Stomach (tissue), 9 donors: ENCODE results near the gene TTC38. TPM values are rescaled to one million over a fixed set of nuclear protein-coding genes. Genes with fewer than 3 reads are reported as not detected.

Source experiments
- DNase-seq, 2 donors: peaks; one replicate each; pipeline versions ENCODE4 v3.0.0 to v3.0.0-alpha.2; 2013 to 2019
- H3K27ac ChIP-seq, 5 donors: fragments of 200-600 bp in 4 of 5; sonication (generic) in 4 of 5; one replicate each; pipeline ENCODE4 v1.5.1; 2013 to 2019; ENCODE audit warnings: mild to moderate bottlenecking in 1 of 5, moderate library complexity in 1 of 5
- H3K27me3 ChIP-seq, 3 donors: fragments of 200-600 bp; sonication (generic); one replicate each; pipeline ENCODE4 v1.5.1; 2017 to 2019; ENCODE audit warnings: mixed run types in 1 of 3
- H3K36me3 ChIP-seq, 4 donors: fragments of 200-600 bp; sonication (generic); 1 replicate in 3 of 4; 2 replicates in 1 of 4; pipeline ENCODE4 v1.5.1; 2016 to 2019
- H3K4me1 ChIP-seq, 4 donors: fragments of 200-600 bp; sonication (generic); one replicate each; pipeline ENCODE4 v1.5.1; 2016 to 2019
- H3K4me3 ChIP-seq, 4 donors: fragments of 200-600 bp; sonication (generic) in 3 of 4; one replicate each; pipeline ENCODE4 v1.5.1; 2016 to 2019; ENCODE audit warnings: mild to moderate bottlenecking in 1 of 4
- H3K9me3 ChIP-seq, 4 donors: fragments of 200-600 bp; sonication (generic); one replicate each; pipeline ENCODE4 v1.5.1; 2016 to 2019
- CTCF ChIP-seq, 7 experiments: fragments of 450-650 bp in 4 of 7; fragments of 200-600 bp in 3 of 7; sonication (generic) in 3 of 7; IDR thresholded peaks; one replicate each; pipeline ENCODE4 v1.5.1; 2016 to 2019; ENCODE audit warnings: antibody characterized with exemption in 7 of 7, control low read depth in 2 of 7, mild to moderate bottlenecking in 1 of 7
- EP300 ChIP-seq: sonication (generic); formaldehyde crosslinking; IDR thresholded peaks from one replicate; pipeline ENCODE4 v1.6.1; 2017; ENCODE audit warnings: antibody characterized with exemption
- POLR2A ChIP-seq, 4 donors: fragments of 450-650 bp; IDR thresholded peaks; one replicate each; pipeline ENCODE4 v1.6.1; 2016; ENCODE audit warnings: antibody characterized with exemption in 4 of 4, control low read depth in 2 of 4, mild to moderate bottlenecking in 1 of 4, moderate library complexity in 1 of 4
- POLR2AphosphoS5 ChIP-seq, 3 donors: sonication (generic); formaldehyde crosslinking; IDR thresholded peaks; one replicate each; pipeline ENCODE4 v1.6.1; 2016; ENCODE audit warnings: antibody characterized with exemption in 3 of 3
- WGBS, 5 donors: extraction: QIAGEN DNeasy Blood & Tissue Kit in 3 of 5; methylation state at CpG; one replicate each; pipeline versions ENCODE4 v1.1.5 to v1.1.7; 2013 to 2018; 5-methylcytosine and 5-hydroxymethylcytosine counted together
- intact Hi-C: fragments of 100-400 bp; cut with DNase I; formaldehyde crosslinking; loops from one replicate; pipeline ENCODE4 v1.15.1; 2023; ENCODE audit warnings: low total_unique reads
- polyA plus RNA-seq, 3 donors: library from polyadenylated mRNA; stranded (reverse); fragments of 200-250 nt; gene quantifications; one replicate each; pipeline ENCODE4 v1.2.3, GENCODE V29; 2013
- total RNA-seq, 5 donors: library from RNA; depleted of rRNA; stranded (reverse); fragments of >200 nt; gene quantifications; one replicate each; pipeline versions ENCODE4 v1.1.0 to v1.2.3, GENCODE V29; 2014 to 2016
- donor health status: healthy with polysubstance abuse.
- donor health status: Bipolar disorder and iron deficiency.
- donor health status: healthy.

TTC38 gene
- total and polyA plus RNA-seq, 8 donors = 20.0 to 411 (median 38.4) TPM

- H3K36me3 ChIP-seq = peaks cover 29 to 56% (median 54%) of the 10 kb centered on the region in 4 donors
- 85 to 90% (median 87%) methylated on average over 9 of the region's 9 CpGs for WGBS, 5 donors
- no peak for DNase-seq
- H3K27me3 ChIP-seq = no peaks in the 10 kb centered on the region
- H3K4me3 ChIP-seq = no peak overlapping the region
- no peak for TF ChIP-seq POLR2A (IDR thresholded peaks at IDR 0.05)
- TF ChIP-seq POLR2AphosphoS5 (IDR thresholded peaks at IDR 0.05) = no peak
- TF ChIP-seq EP300 = no peak
- TF ChIP-seq CTCF (IDR thresholded peaks at IDR 0.05) = no peak
- no peak overlapping the region for H3K27ac ChIP-seq
- peaks cover 14 to 28% (median 20%) of the 10 kb centered on the region in 4 donors for H3K4me1 ChIP-seq
- no peaks in the 10 kb centered on the region for H3K9me3 ChIP-seq
- intact Hi-C loops = no loop called here
These were observed 70.1 kb downstream of the TTC38 start for GRCh38 chr22:46337870-46338269.

GRCh38 chr22:46338636-46339035 lies 70.8 kb downstream of the TTC38 start:
- Histone ChIP-seq H3K27me3 (no peaks in the 10 kb centered on the region), H3K4me3 (no peak overlapping the region), H3K36me3 (peaks cover 33 to 63% (median 62%) of the 10 kb centered on the region in 4 donors), H3K4me1 (peaks cover 14 to 28% (median 20%) of the 10 kb centered on the region in 4 donors), H3K27ac (no peak overlapping the region), H3K9me3 (no peaks in the 10 kb centered on the region)
- intact Hi-C loops = no loop called here
- 91 to 95% (median 93%) methylated on average over 8 of the region's 8 CpGs for WGBS, 5 donors
- no peak for DNase-seq
- no peak for TF ChIP-seq EP300

- WGBS, 5 donors = 92 to 99% (median 95%) methylated on average over 5 of the region's 5 CpGs
- H3K4me3 ChIP-seq = no peak overlapping the region
- H3K27ac ChIP-seq = no peak overlapping the region
- peaks cover 9 to 23% (median 17%) of the 10 kb centered on the region in 4 donors for H3K4me1 ChIP-seq
- intact Hi-C loops = no loop called here
- H3K36me3 ChIP-seq = peaks cover 41 to 76% (median 75%) of the 10 kb centered on the region in 4 donors
- no peaks in the 10 kb centered on the region for H3K9me3 ChIP-seq
- no peak for TF ChIP-seq EP300
- TF ChIP-seq POLR2A (IDR thresholded peaks at IDR 0.05) = no peak
- TF ChIP-seq POLR2AphosphoS5 (IDR thresholded peaks at IDR 0.05) = no peak
- no peak for TF ChIP-seq CTCF (IDR thresholded peaks at IDR 0.05)
- no peaks in the 10 kb centered on the region for H3K27me3 ChIP-seq
- DNase-seq = no peak
These were observed 72.1 kb downstream of the TTC38 start for GRCh38 chr22:46339956-46340355.

GRCh38 chr22:46340676-46341075 lies 72.9 kb downstream of the TTC38 start:
- no peak for TF ChIP-seq POLR2AphosphoS5 (IDR thresholded peaks at IDR 0.05)
- TF ChIP-seq CTCF (IDR thresholded peaks at IDR 0.05) = no peak
- no peak for TF ChIP-seq POLR2A (IDR thresholded peaks at IDR 0.05)
- no peak for TF ChIP-seq EP300
- Histone ChIP-seq H3K27me3 (no peaks in the 10 kb centered on the region), H3K27ac (no peak overlapping the region), H3K4me1 (peaks cover 7 to 21% (median 16%) of the 10 kb centered on the region in 4 donors), H3K9me3 (no peaks in the 10 kb centered on the region), H3K36me3 (peaks cover 48 to 84% (median 82%) of the 10 kb centered on the region in 4 donors), H3K4me3 (no peak overlapping the region)
- intact Hi-C loops = no loop called here
- DNase-seq = no peak
- 88 to 92% (median 89%) methylated on average over 12 to 13 of the region's 13 CpGs for WGBS, 5 donors

Other genes starting within 250 kb of the TTC38 start
- 10 to 100 TPM in 4 of 5 donors, 1 to 10 TPM in 1; 8.2 to 28.8 (median 19.4) TPM for gene PPARA, start 117.5 kb upstream of the TTC38 start, total RNA-seq
- gene PPARA, start 117.5 kb upstream of the TTC38 start, polyA plus RNA-seq = 1 to 10 TPM; 3.4 to 8.6 (median 5.3) TPM
- 10 to 100 TPM in 3 of 5 donors, 1 to 10 TPM in 1, not detected in 1; 7.2 to 24.6 (median 12.7) TPM for gene CDPF1, start 17.7 kb upstream of the TTC38 start, total RNA-seq
- gene CDPF1, start 17.7 kb upstream of the TTC38 start, polyA plus RNA-seq = 10 to 100 TPM in 2 of 3 donors, 1 to 10 TPM in 1; 9.7 to 12.1 (median 11.6) TPM
- gene PKDREJ, start 4.7 kb upstream of the TTC38 start, total RNA-seq = under 1 TPM in 1 of 5 donors, not detected in 4; under 0.01 TPM
- gene PKDREJ, start 4.7 kb upstream of the TTC38 start, polyA plus RNA-seq = under 1 TPM in 2 of 3 donors, not detected in 1; 0.06 to 0.10 TPM
- gene GTSE1, start 28.9 kb downstream of the TTC38 start, total RNA-seq = 10 to 100 TPM in 2 of 5 donors, 1 to 10 TPM in 3; 2.6 to 64.0 (median 8.1) TPM
- gene GTSE1, start 28.9 kb downstream of the TTC38 start, polyA plus RNA-seq = 1 to 10 TPM; 1.1 to 4.3 (median 2.7) TPM
- 100 to 1,000 TPM in 1 of 5 donors, 10 to 100 TPM in 4; 47.9 to 114 (median 68.8) TPM for gene TRMU, start 67.7 kb downstream of the TTC38 start, total RNA-seq
- gene TRMU, start 67.7 kb downstream of the TTC38 start, polyA plus RNA-seq = 10 to 100 TPM; 23.8 to 30.0 (median 28.0) TPM